ENCODE data around the gene PIP5KL1. TPM values are rescaled to one million over a fixed set of nuclear protein-coding genes. Genes with fewer than 3 reads are reported as not detected.

Gene PIP5KL1
- total and polyA plus RNA-seq, 2 experiments from 2014 or later, result 1.4 to 1.6 TPM

GRCh38 chr9:127872369-127873222 is 58.0 kb downstream of the PIP5KL1 start:
- Histone ChIP-seq H3K27me3 (no peaks in the 10 kb centered on the region), H3K27ac (no peak overlapping the region), H3K9me2 (replicated peaks; ENCODE audit: insufficient read depth) (no peaks in the 10 kb centered on the region), H3K4me2 (no peak overlapping the region), H3K79me2 (peaks cover 8% of the 10 kb centered on the region), H4K20me1 (ENCODE audit: insufficient read depth, poor library complexity, severe bottlenecking) (no peaks in the 10 kb centered on the region), H2AFZ (no peak overlapping the region), H3K9me3 (ENCODE audit: low read depth) (no peaks in the 10 kb centered on the region), H3K36me3 (replicated peaks; ENCODE audit: insufficient read depth, low read depth) (no peaks in the 10 kb centered on the region), H3K4me1 (ENCODE audit: insufficient read depth) (peaks cover 23% of the 10 kb centered on the region), H3K4me3 (no peak overlapping the region)
- TF ChIP-seq EZH2phosphoT487 (IDR thresholded peaks at IDR 0.05; ENCODE audit: low read depth, severe bottlenecking, unreplicated experiment) (no peak), EZH2 (IDR thresholded peaks at IDR 0.05; ENCODE audit: borderline replicate concordance) (no peak)
- TF ChIP-seq, protein P1, sequence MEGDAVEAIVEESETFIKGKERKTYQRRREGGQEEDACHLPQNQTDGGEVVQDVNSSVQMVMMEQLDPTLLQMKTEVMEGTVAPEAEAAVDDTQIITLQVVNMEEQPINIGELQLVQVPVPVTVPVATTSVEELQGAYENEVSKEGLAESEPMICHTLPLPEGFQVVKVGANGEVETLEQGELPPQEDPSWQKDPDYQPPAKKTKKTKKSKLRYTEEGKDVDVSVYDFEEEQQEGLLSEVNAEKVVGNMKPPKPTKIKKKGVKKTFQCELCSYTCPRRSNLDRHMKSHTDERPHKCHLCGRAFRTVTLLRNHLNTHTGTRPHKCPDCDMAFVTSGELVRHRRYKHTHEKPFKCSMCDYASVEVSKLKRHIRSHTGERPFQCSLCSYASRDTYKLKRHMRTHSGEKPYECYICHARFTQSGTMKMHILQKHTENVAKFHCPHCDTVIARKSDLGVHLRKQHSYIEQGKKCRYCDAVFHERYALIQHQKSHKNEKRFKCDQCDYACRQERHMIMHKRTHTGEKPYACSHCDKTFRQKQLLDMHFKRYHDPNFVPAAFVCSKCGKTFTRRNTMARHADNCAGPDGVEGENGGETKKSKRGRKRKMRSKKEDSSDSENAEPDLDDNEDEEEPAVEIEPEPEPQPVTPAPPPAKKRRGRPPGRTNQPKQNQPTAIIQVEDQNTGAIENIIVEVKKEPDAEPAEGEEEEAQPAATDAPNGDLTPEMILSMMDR (IDR thresholded peaks at IDR 0.05; ENCODE audit: poor library complexity), result no peak
- DNase-seq (ENCODE audit: low spot score), result no peak
- WGBS (ENCODE audit: low lambda C conversion rate, missing lambda C conversion rate), result 95% methylated on average over 20 of the region's 20 CpGs

GRCh38 chr9:127871531-127871930 is 59.0 kb downstream of the PIP5KL1 start:
- H3K27ac ChIP-seq, result no peak overlapping the region
- no peaks in the 10 kb centered on the region for H3K9me3 ChIP-seq (ENCODE audit: low read depth)
- H2AFZ ChIP-seq, result no peak overlapping the region
- WGBS (ENCODE audit: low lambda C conversion rate, missing lambda C conversion rate), result 94% methylated on average over 9 of the region's 9 CpGs
- no peaks in the 10 kb centered on the region for H3K27me3 ChIP-seq
- peaks cover 4% of the 10 kb centered on the region for H3K79me2 ChIP-seq
- H3K4me1 ChIP-seq (ENCODE audit: insufficient read depth), result peaks cover 15% of the 10 kb centered on the region
- no peak overlapping the region for H3K4me3 ChIP-seq
- DNase-seq (ENCODE audit: low spot score), result no peak
- TF ChIP-seq EZH2phosphoT487 (IDR thresholded peaks at IDR 0.05; ENCODE audit: low read depth, severe bottlenecking, unreplicated experiment) (no peak), EZH2 (IDR thresholded peaks at IDR 0.05; ENCODE audit: borderline replicate concordance) (no peak)
- TF ChIP-seq, protein P1 (IDR thresholded peaks at IDR 0.05; ENCODE audit: poor library complexity), result no peak
- H3K4me2 ChIP-seq, result no peak overlapping the region
- H3K9me2 ChIP-seq (replicated peaks; ENCODE audit: insufficient read depth), result no peaks in the 10 kb centered on the region
- no peaks in the 10 kb centered on the region for H4K20me1 ChIP-seq (ENCODE audit: insufficient read depth, poor library complexity, severe bottlenecking)
- no peaks in the 10 kb centered on the region for H3K36me3 ChIP-seq (replicated peaks; ENCODE audit: insufficient read depth, low read depth)

DNA sequence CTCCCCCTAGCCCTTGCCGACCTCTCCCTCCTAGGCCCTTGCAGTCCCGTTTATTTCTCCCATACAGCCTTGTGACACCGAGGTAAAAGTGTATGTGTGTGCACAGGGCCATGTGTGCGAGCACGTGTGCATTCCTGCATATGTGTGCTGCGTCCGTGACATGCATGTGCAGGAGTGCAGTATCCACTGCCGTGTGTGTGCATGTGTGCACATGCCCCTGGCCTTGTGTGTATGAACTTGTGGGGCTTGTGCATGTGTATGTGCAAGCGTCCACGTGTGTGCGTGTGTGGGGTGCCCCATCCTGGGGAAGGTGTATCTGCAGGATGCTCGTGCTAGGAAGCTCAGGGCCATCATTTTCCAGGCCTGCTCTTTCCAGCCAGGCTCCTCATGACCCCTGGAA is 59.7 kb downstream of the PIP5KL1 start:
- 90% methylated on average over 12 of the region's 12 CpGs for WGBS (ENCODE audit: low lambda C conversion rate, missing lambda C conversion rate)
- H2AFZ ChIP-seq, result no peak overlapping the region
- H3K36me3 ChIP-seq (replicated peaks; ENCODE audit: insufficient read depth, low read depth), result no peaks in the 10 kb centered on the region
- H3K9me2 ChIP-seq (replicated peaks; ENCODE audit: insufficient read depth), result no peaks in the 10 kb centered on the region
- no peak overlapping the region for H3K4me2 ChIP-seq
- no peak for DNase-seq (ENCODE audit: low spot score)
- H3K27ac ChIP-seq, result no peak overlapping the region
- no peaks in the 10 kb centered on the region for H3K9me3 ChIP-seq (ENCODE audit: low read depth)
- no peaks in the 10 kb centered on the region for H3K27me3 ChIP-seq
- no peaks in the 10 kb centered on the region for H3K79me2 ChIP-seq
- no peak overlapping the region for H3K4me3 ChIP-seq
- no peak for TF ChIP-seq EZH2phosphoT487 (IDR thresholded peaks at IDR 0.05; ENCODE audit: low read depth, severe bottlenecking, unreplicated experiment)
- H3K4me1 ChIP-seq (ENCODE audit: insufficient read depth), result peaks cover 11% of the 10 kb centered on the region
- H4K20me1 ChIP-seq (ENCODE audit: insufficient read depth, poor library complexity, severe bottlenecking), result no peaks in the 10 kb centered on the region

Other genes with a start within 250 kb of the PIP5KL1 start
- not detected in 2 replicates for gene CFAP157, start 223.8 kb downstream of the PIP5KL1 start, total RNA-seq
- gene CFAP157, start 223.8 kb downstream of the PIP5KL1 start, polyA plus RNA-seq, result 0.15 and 0.51 TPM in 2 replicates
- gene PTRH1, start 215.1 kb downstream of the PIP5KL1 start, total RNA-seq, result 9.8 and 13.5 TPM in 2 replicates
- gene PTRH1, start 215.1 kb downstream of the PIP5KL1 start, polyA plus RNA-seq, result 24.5 and 25.9 TPM in 2 replicates
- 0.24 TPM in 1 of 2 replicates, not detected in the other for gene TTC16, start 214.7 kb downstream of the PIP5KL1 start, total RNA-seq
- gene TTC16, start 214.7 kb downstream of the PIP5KL1 start, polyA plus RNA-seq, result not detected in 2 replicates
- gene TOR2A, start 195.5 kb downstream of the PIP5KL1 start, total RNA-seq, result 16.8 and 17.1 TPM in 2 replicates
- 21.3 and 28.8 TPM in 2 replicates for gene TOR2A, start 195.5 kb downstream of the PIP5KL1 start, polyA plus RNA-seq
- gene SH2D3C, start 152.1 kb downstream of the PIP5KL1 start, total RNA-seq, result 0.23 and 0.96 TPM in 2 replicates
- gene SH2D3C, start 152.1 kb downstream of the PIP5KL1 start, polyA plus RNA-seq, result 0.89 and 2.2 TPM in 2 replicates
- gene CDK9, start 144.7 kb downstream of the PIP5KL1 start, total RNA-seq, result 53.5 and 84.6 TPM in 2 replicates
- 91.4 and 92.3 TPM in 2 replicates for gene CDK9, start 144.7 kb downstream of the PIP5KL1 start, polyA plus RNA-seq
- gene FPGS, start 127.9 kb downstream of the PIP5KL1 start, total RNA-seq, result 27.4 and 30.9 TPM in 2 replicates
- 48.5 and 52.2 TPM in 2 replicates for gene FPGS, start 127.9 kb downstream of the PIP5KL1 start, polyA plus RNA-seq
- 3.2 and 6.8 TPM in 2 replicates for gene ENG, start 76.1 kb downstream of the PIP5KL1 start, total RNA-seq
- 19.4 and 21.2 TPM in 2 replicates for gene ENG, start 76.1 kb downstream of the PIP5KL1 start, polyA plus RNA-seq
- gene AK1, start 53.1 kb downstream of the PIP5KL1 start, total RNA-seq, result 28.3 and 39.8 TPM in 2 replicates
- gene AK1, start 53.1 kb downstream of the PIP5KL1 start, polyA plus RNA-seq, result 85.9 and 91.3 TPM in 2 replicates
- 31.8 and 37.3 TPM in 2 replicates for gene ST6GALNAC6, start 31.2 kb downstream of the PIP5KL1 start, total RNA-seq
- 47.7 and 61.2 TPM in 2 replicates for gene ST6GALNAC6, start 31.2 kb downstream of the PIP5KL1 start, polyA plus RNA-seq
- gene ST6GALNAC4, start 13.7 kb downstream of the PIP5KL1 start, total RNA-seq, result 13.2 and 14.6 TPM in 2 replicates
- gene ST6GALNAC4, start 13.7 kb downstream of the PIP5KL1 start, polyA plus RNA-seq, result 14.3 and 15.2 TPM in 2 replicates
- gene DPM2, start 7.1 kb upstream of the PIP5KL1 start, total RNA-seq, result 19.2 and 22.4 TPM in 2 replicates
- 57.1 and 61.9 TPM in 2 replicates for gene DPM2, start 7.1 kb upstream of the PIP5KL1 start, polyA plus RNA-seq
- gene EEIG1, start 50.2 kb upstream of the PIP5KL1 start, total RNA-seq, result 38.1 and 47.9 TPM in 2 replicates
- gene EEIG1, start 50.2 kb upstream of the PIP5KL1 start, polyA plus RNA-seq, result 43.6 and 44.1 TPM in 2 replicates
- 9.6 and 10.3 TPM in 2 replicates for gene NAIF1, start 136.5 kb upstream of the PIP5KL1 start, total RNA-seq
- 7.0 and 8.0 TPM in 2 replicates for gene NAIF1, start 136.5 kb upstream of the PIP5KL1 start, polyA plus RNA-seq
- gene SLC25A25, start 137.5 kb upstream of the PIP5KL1 start, total RNA-seq, result 52.4 and 62.3 TPM in 2 replicates
- 40.1 and 51.0 TPM in 2 replicates for gene SLC25A25, start 137.5 kb upstream of the PIP5KL1 start, polyA plus RNA-seq
- 29.4 and 36.5 TPM in 2 replicates for gene PTGES2, start 197.0 kb upstream of the PIP5KL1 start, total RNA-seq
- 68.1 and 81.7 TPM in 2 replicates for gene PTGES2, start 197.0 kb upstream of the PIP5KL1 start, polyA plus RNA-seq
- 5.3 and 14.3 TPM in 2 replicates for gene LCN2, start 218.7 kb upstream of the PIP5KL1 start, total RNA-seq
- gene LCN2, start 218.7 kb upstream of the PIP5KL1 start, polyA plus RNA-seq, result 5.6 and 12.8 TPM in 2 replicates
- gene BBLN, start 229.5 kb upstream of the PIP5KL1 start, total RNA-seq, result 88.1 and 102 TPM in 2 replicates
- 86.6 and 92.6 TPM in 2 replicates for gene BBLN, start 229.5 kb upstream of the PIP5KL1 start, polyA plus RNA-seq